ENCODE measurements around the gene HTR2A. TPM values are rescaled to one million over a fixed set of nuclear protein-coding genes. Genes with fewer than 3 reads are reported as not detected.
"Not testable (repeated sequence)": the region's sequence is repeated elsewhere in the genome, so short reads cannot be mapped to it uniquely, and the experiment has no call there.

HTR2A gene
- total RNA-seq, 1 donor from 2014 or later: 13.0 TPM

DNA sequence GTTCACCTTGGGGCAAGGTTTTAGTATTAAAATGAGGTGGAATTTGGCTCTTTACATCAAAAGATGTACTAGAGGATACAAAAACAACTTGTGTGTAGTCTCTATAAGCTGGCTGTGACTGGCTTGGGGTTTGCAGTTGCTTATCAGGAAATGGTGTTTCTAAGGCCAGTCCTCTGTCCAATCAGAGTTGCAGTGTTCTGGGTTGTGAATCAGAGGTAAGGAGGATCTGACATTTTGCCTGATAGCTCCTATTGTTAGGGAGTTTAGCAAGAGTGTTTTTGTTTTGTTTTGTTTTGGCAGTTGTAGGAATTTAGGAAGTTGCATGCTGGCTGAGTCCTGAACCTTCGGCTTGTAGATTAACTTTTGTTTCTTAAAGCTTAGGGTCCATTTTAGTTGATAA, 79.8 kb downstream of the HTR2A start:
- FAIRE-seq: no peak
- DNase-seq (ENCODE audit: low spot score in 2 of 2): no peak

DNA sequence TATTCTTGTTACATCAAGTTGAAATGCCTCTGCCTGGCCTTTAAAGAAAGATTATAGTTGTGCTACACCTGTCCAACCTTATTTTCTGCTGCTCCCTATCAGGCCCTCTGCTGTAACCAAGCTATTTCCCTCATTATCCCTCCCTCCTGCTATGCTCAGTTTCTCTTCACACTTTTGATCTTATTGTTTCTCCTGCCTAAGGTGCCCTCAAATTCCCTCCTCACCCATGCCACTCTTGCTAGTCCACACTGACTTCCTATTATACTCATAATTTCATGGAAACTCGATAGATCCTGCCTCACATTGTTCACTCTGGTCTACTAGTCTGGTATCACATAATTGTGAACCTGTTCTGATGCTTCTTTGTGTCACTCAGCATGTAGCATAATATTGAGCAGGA, 80.5 kb downstream of the HTR2A start:
- FAIRE-seq: no peak
- no peak for DNase-seq (ENCODE audit: low spot score in 2 of 2)

DNA sequence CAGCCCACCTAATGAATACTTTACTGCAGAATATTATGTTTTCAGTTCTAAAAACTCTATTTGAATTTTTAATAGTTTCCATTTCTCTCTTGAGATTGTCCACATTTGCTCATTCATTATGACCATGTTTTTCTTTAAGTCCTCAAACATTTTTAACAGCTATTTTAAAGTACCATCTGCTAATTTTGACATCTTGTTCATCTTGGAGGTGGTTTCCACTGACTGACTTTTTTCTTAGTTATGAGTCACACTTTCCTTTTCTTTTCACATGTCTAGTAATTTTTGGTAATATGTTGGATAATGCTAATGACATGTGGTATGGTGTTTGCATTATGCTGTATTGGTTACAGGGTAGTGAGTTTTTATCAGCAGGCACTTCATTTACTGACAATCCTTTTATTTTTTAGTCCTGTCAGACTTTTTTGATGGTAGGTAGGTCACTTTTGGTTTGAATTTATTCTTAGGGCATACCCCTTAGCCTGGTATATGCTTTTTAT, 84.5 kb downstream of the HTR2A start:
- DNase-seq (ENCODE audit: low spot score in 2 of 2) (no peak), FAIRE-seq (no peak)

DNA sequence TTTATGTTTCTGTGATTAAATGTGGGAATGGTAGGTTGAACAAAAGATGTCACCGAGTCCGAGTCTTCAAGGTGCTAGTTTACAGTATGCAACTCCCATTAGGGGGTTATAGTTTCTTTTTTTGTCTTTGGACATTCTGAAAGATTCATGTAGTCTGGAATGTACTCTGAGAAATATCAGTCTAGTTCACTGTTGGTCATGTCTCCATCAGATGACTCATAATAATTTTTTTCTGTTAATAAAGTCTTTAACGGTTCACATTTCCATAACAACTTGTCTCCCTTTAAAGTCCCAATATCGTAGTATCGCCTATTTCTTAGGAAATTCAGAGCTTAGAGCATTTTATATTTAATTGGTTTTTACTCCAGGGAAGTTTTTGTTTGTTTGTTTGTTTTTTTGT, 86.4 kb downstream of the HTR2A start:
- DNase-seq (ENCODE audit: low spot score in 2 of 2): no peak
- FAIRE-seq: no peak

DNA sequence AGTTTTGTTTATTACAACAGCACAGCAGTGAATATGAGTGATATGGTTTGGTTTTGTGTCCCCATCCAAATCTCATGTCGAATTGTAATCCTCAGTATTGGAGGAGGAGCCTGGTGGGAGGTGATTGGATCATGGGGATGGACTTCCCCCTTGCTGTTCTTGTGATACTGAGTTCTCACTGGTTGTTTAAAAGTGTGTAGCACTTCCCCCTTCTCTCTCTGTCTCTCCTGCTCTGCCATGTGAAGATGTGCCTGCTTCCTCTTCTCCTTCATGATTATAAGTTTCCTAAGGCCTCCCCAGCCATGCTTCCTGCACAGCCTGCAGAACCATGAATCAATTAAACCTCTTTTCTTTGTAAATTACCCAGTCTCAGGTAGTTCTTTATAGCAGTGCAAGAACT, 91.9 kb downstream of the HTR2A start:
- DNase-seq (ENCODE audit: low spot score in 2 of 2); FAIRE-seq: not testable (repeated sequence)

DNA sequence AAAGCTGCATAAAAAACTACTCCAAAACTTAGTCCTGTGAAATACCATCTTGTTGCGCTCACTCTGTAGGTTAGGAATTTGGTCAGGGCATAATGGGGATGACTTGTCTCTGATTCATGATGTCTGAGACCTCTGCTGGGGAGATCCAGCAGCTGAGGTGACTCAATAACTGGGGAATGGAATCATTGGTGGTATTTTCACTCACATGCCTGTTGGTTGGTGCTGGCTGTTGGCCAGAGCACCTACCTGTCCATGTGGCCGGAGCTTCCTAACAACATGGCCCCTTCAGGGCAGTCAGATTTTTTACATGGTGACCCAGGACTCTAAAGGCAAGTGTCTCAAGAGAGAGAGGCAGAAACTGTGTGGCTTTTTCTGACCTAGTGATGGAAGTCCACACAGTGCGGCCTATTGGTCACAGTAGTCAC, 92.5 kb downstream of the HTR2A start:
- FAIRE-seq (no peak), DNase-seq (ENCODE audit: low spot score in 2 of 2) (no peak)

DNA sequence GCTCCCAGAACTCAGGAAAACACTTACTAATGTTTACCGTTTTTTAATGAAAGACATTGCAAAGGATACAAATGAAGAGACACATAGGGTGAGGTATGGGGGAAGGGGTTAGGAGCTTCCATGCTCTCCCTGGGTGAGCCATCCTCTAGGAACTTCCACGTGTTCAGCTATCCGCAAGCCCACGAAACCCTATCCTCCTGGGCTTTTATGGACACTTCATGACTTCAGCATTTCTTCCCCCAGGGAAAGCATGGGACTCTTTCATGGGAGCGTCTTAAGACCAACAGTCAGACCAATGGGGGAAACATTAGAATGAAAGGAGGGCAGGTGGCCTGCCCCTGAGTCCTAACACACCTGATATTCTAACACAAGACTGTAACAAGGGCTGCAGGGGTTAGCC, 93.3 kb downstream of the HTR2A start:
- no peak for DNase-seq (ENCODE audit: low spot score in 2 of 2)
- no peak for FAIRE-seq

DNA sequence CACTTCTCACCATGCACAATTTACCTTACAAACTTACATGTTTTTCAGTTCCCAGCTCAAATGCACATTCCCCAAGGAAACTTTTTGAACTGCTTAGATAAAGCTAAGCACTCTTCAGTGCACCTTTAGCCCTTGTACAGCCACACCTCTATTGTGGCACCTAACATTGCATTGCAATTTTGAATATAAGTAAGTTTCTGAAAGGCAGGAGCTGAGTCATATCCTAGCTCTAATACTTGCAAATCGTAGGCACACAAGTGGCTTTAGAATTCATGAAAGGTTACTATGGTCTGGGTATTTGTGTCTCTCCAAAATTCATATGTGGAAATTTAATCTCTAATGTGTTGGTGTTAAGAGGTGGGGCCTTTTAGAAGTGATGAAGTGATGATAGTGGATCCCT, 95.0 kb downstream of the HTR2A start:
- FAIRE-seq: no peak
- no peak for DNase-seq (ENCODE audit: low spot score in 2 of 2)

DNA sequence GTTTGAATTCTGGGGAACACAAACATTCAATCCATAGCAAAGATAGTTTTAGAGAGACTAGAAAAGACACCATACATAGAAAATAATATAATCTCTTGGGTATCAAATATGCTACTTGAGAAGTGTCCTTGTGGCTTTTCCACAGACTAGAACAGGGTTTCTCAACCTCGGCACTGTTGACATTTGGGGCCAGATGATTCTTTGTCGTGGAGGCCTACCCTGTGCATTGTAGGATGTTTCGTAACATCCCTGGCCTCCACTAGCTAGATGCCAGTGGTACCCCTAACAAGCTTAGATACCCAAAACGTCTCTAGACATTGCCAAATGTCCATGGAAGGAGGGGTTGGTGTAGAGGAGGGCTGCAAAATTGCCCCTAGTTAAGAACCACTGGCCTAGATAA, 97.7 kb downstream of the HTR2A start:
- DNase-seq (ENCODE audit: low spot score in 2 of 2) (no peak), FAIRE-seq (no peak)

DNA sequence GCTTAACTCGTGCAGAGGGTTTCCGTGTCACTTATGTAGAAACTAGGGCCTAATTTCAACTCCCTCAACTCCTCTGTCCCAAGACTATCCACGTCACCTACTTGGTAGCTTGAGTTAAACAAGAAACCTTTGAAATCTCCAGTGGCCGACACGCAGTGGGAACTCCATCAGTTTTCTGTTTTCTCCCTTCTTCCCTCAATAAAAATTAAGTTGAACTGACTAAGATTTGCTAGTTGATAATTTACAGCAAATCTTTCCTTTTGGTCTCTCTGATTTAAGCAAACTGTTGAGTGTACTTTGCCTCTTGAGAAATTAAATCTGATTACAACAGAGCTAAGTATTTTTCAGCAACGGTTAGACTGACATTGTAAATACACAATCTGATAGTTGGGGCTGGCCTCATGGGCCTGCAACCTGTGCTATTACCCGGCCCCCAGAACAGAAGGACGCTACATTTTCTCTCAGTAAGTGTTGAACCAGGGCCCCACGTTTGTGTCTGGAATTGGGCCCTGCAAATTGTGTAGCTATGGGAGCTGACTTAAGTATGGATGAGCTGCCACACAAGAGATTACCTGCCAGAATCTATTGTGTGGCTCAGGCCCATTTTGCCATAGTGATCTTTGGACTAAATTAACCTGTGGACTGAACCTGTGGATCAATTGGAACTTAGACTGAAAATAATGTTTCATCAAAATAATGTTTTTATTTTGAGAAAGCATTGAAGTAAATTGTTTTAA, 99.2 kb downstream of the HTR2A start:
- no peak for DNase-seq (ENCODE audit: low spot score in 2 of 2)
- no peak for FAIRE-seq

DNA sequence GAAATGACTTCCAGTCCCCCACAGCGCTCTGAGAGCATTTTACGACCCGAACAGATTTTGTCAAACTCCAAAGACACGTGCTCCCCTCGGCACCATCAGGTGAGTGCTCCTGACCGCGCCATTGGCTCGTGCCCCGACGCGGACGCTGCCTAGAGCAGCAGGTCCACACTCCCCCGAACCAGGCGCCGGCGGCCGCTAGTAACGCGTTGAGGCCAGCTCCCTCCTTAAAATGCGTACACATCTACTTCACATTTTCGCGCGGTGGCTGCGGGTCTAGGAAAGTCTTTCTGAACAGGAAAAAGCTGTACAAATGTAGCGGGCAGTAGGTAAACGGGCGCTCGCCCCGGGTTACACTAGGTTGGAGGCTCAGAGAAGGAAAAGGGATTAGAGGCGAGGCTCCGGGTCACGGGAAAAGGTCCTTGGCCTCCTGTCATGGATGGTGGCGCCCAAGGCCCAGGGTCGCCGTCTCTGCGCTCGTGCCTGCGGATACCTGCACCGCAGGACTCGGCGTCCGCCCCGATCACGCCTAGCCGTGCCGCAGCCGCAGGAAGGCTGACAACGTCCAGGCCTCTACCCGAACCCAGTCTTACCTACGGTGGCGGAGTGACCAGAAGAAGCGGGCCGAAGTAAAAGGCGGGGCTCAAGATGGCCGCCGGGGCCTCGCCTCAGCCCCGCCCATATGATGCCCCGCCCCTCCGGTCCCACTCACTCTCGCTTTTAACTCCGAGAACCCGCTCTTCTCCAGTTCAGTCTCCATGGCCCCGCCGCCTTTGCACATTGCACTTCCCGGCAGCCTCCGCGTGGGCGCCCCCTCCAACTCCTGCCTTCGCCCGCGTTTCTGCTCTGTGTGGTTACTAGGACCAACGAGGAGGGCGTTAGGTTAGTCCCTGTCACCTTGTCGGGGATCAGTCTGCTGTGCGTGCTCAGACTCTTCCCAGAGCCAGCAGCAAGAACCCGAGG, 100.1 kb downstream of the HTR2A start, which contains the start of gene ESD:
Gene ESD (minus strand): TSS at position 647 of the 960 bp plus-strand sequence. CDS start 5,748 bp downstream, outside the sequence.
- DNase-seq (ENCODE audit: low spot score in 2 of 2) (peak; percentile 68 to 86), FAIRE-seq (no peak)

DNA sequence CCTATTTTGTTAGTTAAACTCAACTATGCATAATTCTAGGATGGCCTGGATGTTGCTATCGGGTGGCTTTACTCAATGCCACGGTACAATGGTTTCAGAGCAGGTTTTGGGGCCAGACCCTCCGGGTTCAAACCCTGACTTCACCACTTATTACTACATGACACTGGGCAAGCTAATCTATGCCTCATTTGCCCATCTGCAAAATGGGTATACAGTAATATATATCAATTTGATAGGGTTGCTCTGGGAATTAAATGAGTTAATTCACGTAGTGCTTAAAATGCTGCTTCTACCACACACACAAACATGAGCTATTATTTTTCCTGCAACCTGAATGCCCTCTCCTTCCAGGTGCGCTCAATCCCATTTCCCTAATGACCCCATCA, 100.7 kb downstream of the HTR2A start:
- DNase-seq (ENCODE audit: low spot score in 2 of 2): no peak
- no peak for FAIRE-seq

DNA sequence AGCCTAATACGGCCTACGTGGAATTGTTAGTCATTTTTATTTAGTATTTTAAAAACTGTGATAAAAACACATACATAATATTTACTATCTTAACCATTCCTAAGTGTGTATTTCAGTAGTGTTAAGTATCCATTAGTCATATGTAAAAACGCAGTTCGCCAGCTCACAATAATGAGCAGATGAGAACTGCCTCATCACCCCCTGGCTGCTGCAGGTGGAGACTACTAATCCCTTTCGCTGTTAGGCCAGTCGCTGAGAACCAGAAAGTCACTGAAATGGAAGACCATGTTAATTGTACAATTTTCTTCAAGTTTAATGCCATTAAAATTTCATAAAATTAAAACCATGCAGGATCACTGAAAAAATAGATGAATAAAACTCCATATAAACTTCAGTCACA, 101.5 kb downstream of the HTR2A start:
- FAIRE-seq (no peak), DNase-seq (ENCODE audit: low spot score in 2 of 2) (no peak)

DNA sequence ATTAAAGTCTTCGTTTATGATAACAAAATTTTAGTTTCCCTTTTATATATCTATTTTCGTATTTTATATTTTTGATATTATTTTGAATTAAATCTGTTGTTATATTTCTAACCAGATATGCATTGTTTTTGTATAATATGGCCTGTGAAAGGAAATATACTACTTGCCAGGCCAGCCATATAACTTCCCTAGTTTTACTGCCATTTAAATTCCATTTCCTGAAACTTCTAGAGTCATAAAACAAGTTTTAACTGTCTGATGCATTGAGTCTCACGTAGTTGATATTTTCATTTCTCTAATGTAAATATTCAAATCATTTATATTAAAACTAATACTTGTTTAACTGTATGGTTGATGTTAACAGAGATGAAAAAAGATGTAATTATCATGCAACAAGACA, 113.3 kb downstream of the HTR2A start:
- no peak for DNase-seq (ENCODE audit: low spot score in 2 of 2)
- FAIRE-seq: no peak

DNA sequence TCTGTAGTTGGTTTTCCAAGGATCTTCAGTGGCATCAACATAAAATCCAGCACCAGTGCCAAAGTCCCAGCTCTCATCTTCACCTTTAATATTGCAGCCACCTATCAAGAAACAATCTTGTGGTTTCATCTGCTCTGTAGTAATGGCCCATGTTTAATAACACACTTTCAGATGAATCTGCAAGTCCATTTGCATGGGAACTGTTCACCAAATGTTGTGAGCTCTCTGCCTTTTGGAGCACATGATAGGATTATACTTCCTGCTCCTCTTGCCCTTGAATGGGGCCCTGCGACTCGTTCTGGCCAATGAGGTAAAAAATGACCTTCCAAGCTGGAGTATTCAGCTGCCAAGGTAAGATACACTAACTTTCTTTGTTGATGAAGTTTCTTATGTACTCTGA, 114.2 kb downstream of the HTR2A start:
- FAIRE-seq (no peak), DNase-seq (ENCODE audit: low spot score in 2 of 2) (no peak)

DNA sequence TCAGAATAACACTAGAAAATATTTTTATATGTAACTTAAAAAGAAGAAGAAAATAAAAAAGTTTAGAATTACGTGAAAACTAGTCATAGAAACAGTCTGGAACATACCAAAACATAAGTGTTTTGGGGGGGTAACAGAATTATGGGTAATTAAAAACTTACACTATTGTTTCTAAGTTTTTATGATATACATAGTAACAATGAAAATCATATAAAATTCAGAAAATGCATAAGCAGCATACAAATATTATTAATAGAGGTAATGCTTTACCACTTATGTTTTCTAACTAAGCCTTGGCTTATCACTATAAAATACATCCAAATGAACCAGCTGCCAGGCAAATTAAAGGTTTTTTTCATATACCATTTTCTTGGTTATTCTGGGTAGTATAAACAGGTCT, 114.8 kb downstream of the HTR2A start:
- FAIRE-seq: peak; percentile 69
- no peak for DNase-seq (ENCODE audit: low spot score in 2 of 2)

Other genes with a start within 250 kb of the HTR2A start
- 124 TPM for gene ESD, start 99.9 kb downstream of the HTR2A start, total RNA-seq